NB4 (cell line): ENCODE results near the gene PASD1.

Source experiments
- DNase-seq: peaks from one replicate; pipeline ENCODE4 v3.0.0; 2010; ENCODE audit warnings: low read depth
- H3K4me3 ChIP-seq: one replicate; pipeline ENCODE4 v1.5.1; 2011; ENCODE audit warnings: mild to moderate bottlenecking, low read depth, low read length, moderate library complexity
- CTCF ChIP-seq: IDR thresholded peaks from one replicate; pipeline ENCODE4 v1.5.1; 2012; ENCODE audit warnings: low read depth, low read length
- MAX ChIP-seq: IDR thresholded peaks from 2 replicates; pipeline ENCODE4 v1.6.1; 2011; ENCODE audit warnings: low read depth, low read length
- MYC ChIP-seq: IDR thresholded peaks from 2 replicates; pipeline ENCODE4 v1.6.1; 2011; ENCODE audit warnings: low read depth, low read length
- POLR2A ChIP-seq: IDR thresholded peaks from 2 replicates; pipeline ENCODE4 v1.6.1; 2011; ENCODE audit warnings: mild to moderate bottlenecking; ENCODE audit not compliant: insufficient read length; ENCODE audit errors: extremely low read depth

The PASD1 gene

GRCh38 chrX:151711787-151712186 lies 148.3 kb downstream of the PASD1 start:
- DNase-seq = no peak
- H3K4me3 ChIP-seq = no peak overlapping the region
- TF ChIP-seq MYC (no peak), POLR2A (no peak), CTCF (no peak), MAX (no peak)

DNA sequence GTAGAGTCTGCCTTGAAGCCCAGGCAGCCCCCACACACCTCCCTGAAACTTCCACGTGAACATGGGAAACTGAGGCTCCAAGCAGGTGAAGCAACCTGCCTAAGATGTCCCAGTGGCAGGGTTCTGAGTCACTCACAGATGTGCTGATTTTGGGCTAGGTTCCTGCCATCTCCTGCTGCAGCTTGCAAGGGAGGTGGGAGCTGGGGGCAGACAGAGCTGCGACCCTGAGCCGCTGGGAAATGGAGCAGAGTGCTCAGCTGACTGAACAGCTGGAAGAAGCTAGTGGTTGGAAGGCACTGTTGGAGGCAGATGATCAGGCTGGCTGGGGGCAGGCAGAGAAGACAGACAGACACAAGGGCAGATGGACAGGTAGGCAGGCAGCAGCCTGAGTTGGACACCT lies 148.8 kb downstream of the PASD1 start:
- DNase-seq = no peak

GRCh38 chrX:151713849-151714248 lies 150.4 kb downstream of the PASD1 start:
- DNase-seq = peak; percentile 54
- H3K4me3 ChIP-seq = no peak overlapping the region
- TF ChIP-seq CTCF (peak; percentile 60), MAX (no peak)

More for the DNA sequence above, 148.8 kb downstream of the PASD1 start:
- no peak overlapping the region for H3K4me3 ChIP-seq
- no peak for TF ChIP-seq MYC
- TF ChIP-seq CTCF = no peak
- TF ChIP-seq POLR2A = no peak
- TF ChIP-seq MAX = no peak

DNA sequence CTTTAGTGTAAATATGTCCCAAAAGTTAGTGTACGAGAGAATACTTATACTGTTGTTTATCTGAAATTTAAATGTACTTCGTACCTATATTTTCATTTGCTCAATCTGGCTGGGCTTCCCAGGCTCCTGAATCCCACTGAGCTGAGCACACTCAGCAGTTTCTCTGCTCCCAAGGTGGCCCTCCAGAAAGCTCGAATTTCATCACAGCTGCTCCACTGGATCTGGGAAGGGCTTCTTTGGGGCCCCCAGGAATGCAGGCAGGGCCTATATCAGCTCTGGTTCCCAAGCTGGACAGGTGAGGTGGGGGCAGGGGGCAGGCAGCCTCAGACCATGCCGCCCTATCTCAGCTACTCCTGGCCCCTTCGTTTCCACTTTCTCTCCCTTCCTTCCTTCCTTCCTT lies 150.9 kb downstream of the PASD1 start:
- DNase-seq = no peak
- TF ChIP-seq MAX = no peak
- TF ChIP-seq CTCF = no peak
- no peak for TF ChIP-seq MYC
- TF ChIP-seq POLR2A = no peak
- H3K4me3 ChIP-seq = no peak overlapping the region

DNA sequence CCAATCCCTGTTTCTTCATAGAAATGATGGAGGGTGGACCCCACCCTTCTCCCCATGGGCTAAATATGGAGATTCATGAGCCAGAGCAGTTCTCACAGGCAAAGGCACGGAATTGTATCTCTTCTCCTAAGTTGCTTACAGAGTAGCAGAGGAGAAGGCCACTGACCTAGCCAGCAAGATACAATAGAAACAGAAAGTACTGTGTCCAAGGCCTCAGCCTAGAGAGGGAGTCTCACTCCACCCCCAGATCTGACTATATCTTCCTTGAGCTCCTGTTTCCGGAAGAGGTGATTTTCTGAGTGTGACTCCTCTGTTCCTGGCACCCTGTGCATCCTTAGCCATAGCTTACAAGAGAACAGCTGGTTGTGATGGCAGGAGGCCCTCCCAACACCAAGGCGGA lies 152.3 kb downstream of the PASD1 start, which contains the start of gene FATE1:
TSS of gene FATE1 (plus strand) at position 284 of the 400 bp plus-strand sequence. CDS start at position 369, 85 bp downstream.
- TF ChIP-seq MAX (no peak), MYC (no peak), CTCF (no peak), POLR2A (no peak)
- no peak for DNase-seq
- H3K4me3 ChIP-seq = no peak within 1 kb of the TSS
